Natural killer cell (primary cell): ENCODE data around the gene MLLT6. TPM values are rescaled to one million over a fixed set of nuclear protein-coding genes. Genes with fewer than 3 reads are reported as not detected.
A peak's percentile ranks its signal among the peaks of the same experiment; 100 is the strongest.

ENCODE experiments used
- ATAC-seq, 3 donors: fragments of 150-1000 bp in 2 of 3; fragments of 200-7000 bp in 1 of 3; cut with Tn5 transposase; 1 replicate in 1 of 3; 2 replicates in 2 of 3; pipeline ENCODE4 v1.10.0; 2021; ENCODE audit warnings: mild to moderate bottlenecking in 2 of 3, moderate library complexity in 2 of 3
- DNase-seq, 2 donors: peaks; one replicate each; pipeline versions ENCODE4 v3.0.0 to v3.0.0-alpha.2; 2013 to 2021; ENCODE audit warnings: mixed read lengths in 1 of 2
- H3K27ac ChIP-seq: one replicate; pipeline ENCODE4 v1.5.1; 2013; ENCODE audit warnings: mild to moderate bottlenecking, low read length
- H3K27me3 ChIP-seq: one replicate; pipeline ENCODE4 v1.6.1; 2013; ENCODE audit warnings: low read length; ENCODE audit not compliant: control insufficient read depth, insufficient read depth
- H3K36me3 ChIP-seq: one replicate; pipeline ENCODE4 v1.6.1; 2013; ENCODE audit warnings: low read length; ENCODE audit not compliant: control insufficient read depth, insufficient read depth
- H3K4me1 ChIP-seq: one replicate; pipeline ENCODE4 v1.6.1; 2013; ENCODE audit warnings: low read length; ENCODE audit not compliant: control insufficient read depth, insufficient read depth
- H3K4me3 ChIP-seq: one replicate; pipeline ENCODE4 v1.5.1; 2013; ENCODE audit warnings: low read length
- H3K9me3 ChIP-seq: one replicate; pipeline ENCODE4 v1.6.1; 2013; ENCODE audit warnings: low read length; ENCODE audit not compliant: control insufficient read depth, insufficient read depth
- H3K27ac Mint-ChIP-seq, 2 donors: one replicate each; pipeline ENCODE4 v1.8.0; 2022; ENCODE audit warnings: mild to moderate bottlenecking in 2 of 2, mixed read lengths in 2 of 2, moderate library complexity in 1 of 2
- H3K27me3 Mint-ChIP-seq, 2 donors: one replicate each; pipeline ENCODE4 v1.8.0; 2022; ENCODE audit warnings: low read depth in 2 of 2, mixed read lengths in 2 of 2
- H3K36me3 Mint-ChIP-seq: one replicate; pipeline ENCODE4 v1.8.0; 2022; ENCODE audit warnings: mixed read lengths
- H3K4me1 Mint-ChIP-seq, 2 donors: one replicate each; pipeline ENCODE4 v1.8.0; 2022; ENCODE audit warnings: mixed read lengths in 2 of 2
- H3K4me3 Mint-ChIP-seq: one replicate; pipeline ENCODE4 v1.8.0; 2022; ENCODE audit warnings: mild to moderate bottlenecking, moderate library complexity, mixed read lengths
- H3K9me3 Mint-ChIP-seq, 2 donors: one replicate each; pipeline ENCODE4 v1.8.0; 2022; ENCODE audit warnings: mixed read lengths in 2 of 2
- CTCF ChIP-seq: fragments of 200-600 bp; IDR thresholded peaks from one replicate; pipeline ENCODE4 v1.8.0; 2022; ENCODE audit warnings: antibody characterized with exemption
- WGBS: methylation state at CpG from one replicate; pipeline ENCODE4 v1.1.7; 2013; ENCODE audit warnings: missing lambda C conversion rate; ENCODE audit not compliant: insufficient coverage; 5-methylcytosine and 5-hydroxymethylcytosine counted together
- intact Hi-C: fragments of 100-400 bp; cut with micrococcal nuclease; formaldehyde crosslinking; loops from one replicate; pipeline ENCODE4 v1.14.2; 2022
- total RNA-seq, 4 donors: library from RNA; stranded (reverse); fragments of 120-200 nt in 1 of 4; gene quantifications; one replicate each; pipeline versions ENCODE4 v1.2.3 to v1.2.4, GENCODE V29; 2013 to 2022

Gene MLLT6
- total RNA-seq, 3 donors from 2014 or later (not counting 1 experiment from before 2014, with no cell fraction given): 478 to 578 (median 485) TPM

- H3K27ac Mint-ChIP-seq: no peak overlapping the region
- Histone ChIP-seq H3K9me3 (no peaks in the 10 kb centered on the region), H3K4me1 (peaks cover 49% of the 10 kb centered on the region), H3K36me3 (no peaks in the 10 kb centered on the region), H3K27ac (no peak overlapping the region), H3K27me3 (peaks cover 45% of the 10 kb centered on the region), H3K4me3 (no peak overlapping the region)
- peaks cover 46 to 48% of the 10 kb centered on the region in 2 donors for H3K27me3 Mint-ChIP-seq
- intact Hi-C loops: no loop called here
- DNase-seq (no peak), ATAC-seq (no peak)
- TF ChIP-seq CTCF: no peak
- WGBS: 71% methylated on average over 7 of the region's 8 CpGs
- peaks cover 23 to 34% of the 10 kb centered on the region in 2 donors for H3K4me1 Mint-ChIP-seq
- H3K9me3 Mint-ChIP-seq: no peaks in the 10 kb centered on the region
- peak overlapping the region; percentile 69 for H3K4me3 Mint-ChIP-seq
- H3K36me3 Mint-ChIP-seq: no peaks in the 10 kb centered on the region
Measured at GRCh38 chr17:38746004-38746848, 41.2 kb downstream of the MLLT6 start.

GRCh38 chr17:38746849-38747462 lies 41.9 kb downstream of the MLLT6 start:
- Histone ChIP-seq H3K4me3 (no peak overlapping the region), H3K36me3 (no peaks in the 10 kb centered on the region), H3K4me1 (peaks cover 54% of the 10 kb centered on the region), H3K9me3 (no peaks in the 10 kb centered on the region), H3K27me3 (peaks cover 45% of the 10 kb centered on the region), H3K27ac (no peak overlapping the region)
- DNase-seq (no peak), ATAC-seq (no peak)
- no peaks in the 10 kb centered on the region for H3K9me3 Mint-ChIP-seq
- 15% methylated on average over 20 of the region's 21 CpGs for WGBS
- intact Hi-C loops: no loop called here
- no peak overlapping the region for H3K27ac Mint-ChIP-seq
- H3K36me3 Mint-ChIP-seq: no peaks in the 10 kb centered on the region
- peak overlapping the region; percentile 69 for H3K4me3 Mint-ChIP-seq
- H3K27me3 Mint-ChIP-seq: peaks cover 50 to 54% of the 10 kb centered on the region in 2 donors
- no peak for TF ChIP-seq CTCF
- H3K4me1 Mint-ChIP-seq: peaks cover 30 to 42% of the 10 kb centered on the region in 2 donors

DNA sequence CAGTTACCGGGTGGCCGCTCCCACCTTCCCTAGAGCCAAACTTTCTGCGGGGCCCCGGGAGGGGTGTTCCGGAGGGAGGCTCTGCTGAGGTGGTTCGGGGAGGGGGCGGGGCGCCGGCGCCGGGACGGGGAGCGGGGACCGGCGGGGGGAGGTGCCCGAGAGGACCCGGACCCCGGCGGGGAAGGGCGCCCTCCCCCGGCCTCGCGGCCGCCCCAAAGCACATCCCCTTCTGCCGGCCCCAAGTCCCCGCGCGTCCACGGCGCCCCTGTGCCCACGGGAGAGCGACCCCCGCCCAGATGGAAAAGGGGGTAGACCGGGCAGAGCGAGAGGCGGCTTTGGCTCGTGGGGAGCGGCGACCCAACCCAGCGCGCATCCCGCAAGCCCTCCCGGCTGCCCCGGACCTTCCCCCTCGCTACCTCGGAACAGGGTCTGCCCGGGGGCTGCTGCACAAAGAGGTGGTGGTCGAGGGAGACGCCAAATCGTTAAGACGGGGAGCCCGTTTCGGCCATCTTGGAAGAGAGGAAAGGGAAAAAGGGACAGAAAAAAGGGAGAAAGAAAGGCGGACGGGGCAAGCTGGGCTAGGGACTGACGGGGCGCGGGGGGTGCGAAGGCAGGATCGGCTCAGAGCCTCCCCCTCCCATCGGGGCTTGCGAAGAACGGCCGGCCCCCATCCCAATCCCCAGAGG lies 42.5 kb downstream of the MLLT6 start:
- Histone ChIP-seq H3K9me3 (no peaks in the 10 kb centered on the region), H3K4me3 (peak overlapping the region; percentile 14), H3K27ac (no peak overlapping the region), H3K27me3 (peaks cover 45% of the 10 kb centered on the region), H3K36me3 (no peaks in the 10 kb centered on the region), H3K4me1 (peaks cover 57% of the 10 kb centered on the region)
- DNase-seq (peak in 1 of 2 donors; percentile 36), ATAC-seq (no peak)
- TF ChIP-seq CTCF: no peak
- intact Hi-C loops: no loop called here
- under 1% methylated on average over 58 of the region's 64 CpGs for WGBS
- Mint-ChIP-seq H3K27ac (no peak overlapping the region), H3K27me3 (peaks cover 50 to 53% of the 10 kb centered on the region in 2 donors), H3K36me3 (peaks cover 4% of the 10 kb centered on the region), H3K4me3 (peak overlapping the region; percentile 70), H3K4me1 (peaks cover 37 to 46% of the 10 kb centered on the region in 2 donors), H3K9me3 (no peaks in the 10 kb centered on the region)
